PC-9 (cell line): ENCODE measurements around the gene UMAD1.

ENCODE experiments used
- CTCF ChIP-seq: fragments of 200-600 bp; sonication (generic); conservative IDR thresholded peaks from 2 replicates; pipeline ENCODE4 v1.6.1; 2017; ENCODE audit warnings: mixed run types, antibody characterized with exemption, mild to moderate bottlenecking, moderate library complexity
- EZH2 ChIP-seq: fragments of 200-600 bp; sonication (generic); IDR thresholded peaks from 2 replicates; pipeline ENCODE4 v1.8.0; 2017; ENCODE audit warnings: antibody characterized with exemption, low read depth

GRCh38 chr7:7670490-7670889 lies 29.9 kb downstream of the UMAD1 start:
- TF ChIP-seq CTCF (no peak), EZH2 (no peak)
